GM18526 (cell line): ENCODE data around the gene LRRC63.

Source experiments
- POLR2A ChIP-seq: IDR thresholded peaks from 3 replicates; pipeline ENCODE4 v1.6.1; 2011; ENCODE audit not compliant: insufficient read length; ENCODE audit errors: extremely low read depth

The LRRC63 gene

GRCh38 chr13:46178143-46178542, 33.6 kb upstream of the LRRC63 start:
- no peak for TF ChIP-seq POLR2A

- TF ChIP-seq POLR2A: no peak
These were observed 32.9 kb upstream of the LRRC63 start for GRCh38 chr13:46178821-46179220.

DNA sequence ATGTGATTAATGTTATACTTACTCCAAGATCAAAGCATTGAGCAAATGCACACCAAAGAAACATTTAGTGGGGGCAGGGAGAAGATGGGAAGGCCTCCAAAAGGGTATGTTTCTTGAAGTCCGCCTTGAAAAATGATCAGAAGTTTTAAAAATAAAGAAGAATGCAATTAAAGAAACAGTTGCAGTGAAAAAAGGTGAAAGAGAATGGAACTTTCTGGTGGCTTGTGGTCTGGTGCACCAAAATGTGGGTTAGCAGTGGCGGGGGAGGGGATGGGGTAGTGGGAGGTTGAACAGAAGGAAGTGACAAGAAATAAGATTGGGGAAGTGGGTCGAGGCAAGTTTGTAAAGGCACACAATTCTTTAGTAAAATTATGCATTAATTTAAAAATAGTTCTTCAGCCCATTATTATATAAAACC, 32.2 kb upstream of the LRRC63 start:
- TF ChIP-seq POLR2A: no peak

DNA sequence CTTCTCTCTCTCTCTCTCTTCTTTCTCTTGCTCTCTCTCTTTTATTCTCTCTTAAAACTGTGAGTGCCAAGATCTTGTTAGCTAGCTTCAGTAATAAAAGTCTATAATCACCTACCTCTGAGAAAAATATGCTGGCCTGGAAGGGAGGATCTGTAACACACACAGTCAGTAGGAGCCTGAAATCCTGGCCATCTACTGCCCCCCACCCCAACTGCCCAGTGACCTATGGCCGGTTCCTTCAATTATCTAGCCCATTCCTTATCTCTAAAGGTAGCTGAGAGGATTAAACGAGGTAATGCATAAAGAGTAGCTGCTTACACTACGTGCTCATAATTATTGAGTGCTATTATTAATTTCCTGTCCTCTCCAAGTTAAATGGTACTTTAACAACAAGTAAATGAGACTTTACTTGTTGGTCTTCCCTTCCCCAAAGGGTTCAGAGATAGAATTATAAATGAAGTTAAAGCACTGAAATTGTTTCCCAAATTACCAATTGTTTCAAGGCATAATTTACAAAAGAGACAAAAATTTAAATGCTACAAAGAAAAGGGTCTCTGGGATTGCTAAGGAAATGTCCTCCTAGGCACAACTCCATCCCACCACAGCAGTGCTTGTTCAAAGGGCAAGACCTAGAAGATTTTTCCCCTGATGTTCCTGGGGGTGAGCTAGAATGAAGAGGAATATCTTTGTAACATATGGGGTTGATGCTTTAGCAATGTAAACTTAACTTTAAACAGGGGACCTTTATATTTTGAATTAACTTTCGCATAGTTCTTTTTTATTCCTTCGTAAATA, 31.6 kb upstream of the LRRC63 start:
- TF ChIP-seq POLR2A: no peak

- no peak for TF ChIP-seq POLR2A
These were observed 30.3 kb upstream of the LRRC63 start for GRCh38 chr13:46181377-46181839.

DNA sequence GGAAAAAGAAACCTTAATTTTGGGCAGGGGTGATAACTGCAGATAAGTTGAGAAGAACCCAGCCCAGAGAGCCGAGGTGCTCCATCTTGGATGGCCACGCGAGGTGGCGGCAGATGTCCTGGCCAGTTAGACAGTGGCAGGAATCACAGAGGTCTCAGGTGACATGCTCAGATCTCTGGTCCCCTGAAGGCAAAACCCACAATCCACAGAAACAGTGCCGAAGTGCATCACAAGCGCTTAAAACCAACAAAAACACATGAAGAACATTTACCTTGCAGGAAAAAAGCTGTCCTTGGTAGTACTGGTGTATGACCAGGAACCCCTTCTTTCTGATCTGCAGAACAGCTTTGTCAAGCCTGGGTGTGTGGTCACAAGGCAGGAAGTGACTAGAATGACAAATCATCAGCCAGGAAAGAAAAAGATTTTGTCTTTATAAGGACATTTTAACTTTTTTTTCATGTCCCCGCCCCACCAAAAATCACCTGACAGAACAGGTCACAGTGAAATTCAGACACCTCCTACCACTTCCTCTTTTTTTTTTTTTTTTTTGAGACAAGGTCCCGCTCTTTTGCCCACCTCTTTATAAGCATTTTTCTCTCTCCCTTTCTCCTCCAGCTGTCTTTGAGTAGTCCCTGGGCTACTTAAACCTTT, 29.8 kb upstream of the LRRC63 start, which contains the start of gene LCP1:
Gene LCP1, minus strand, starts transcription at position 338 of the 651 bp plus-strand sequence. CDS start 22,515 bp downstream, outside the sequence.
- peak; percentile 92 for TF ChIP-seq POLR2A

DNA sequence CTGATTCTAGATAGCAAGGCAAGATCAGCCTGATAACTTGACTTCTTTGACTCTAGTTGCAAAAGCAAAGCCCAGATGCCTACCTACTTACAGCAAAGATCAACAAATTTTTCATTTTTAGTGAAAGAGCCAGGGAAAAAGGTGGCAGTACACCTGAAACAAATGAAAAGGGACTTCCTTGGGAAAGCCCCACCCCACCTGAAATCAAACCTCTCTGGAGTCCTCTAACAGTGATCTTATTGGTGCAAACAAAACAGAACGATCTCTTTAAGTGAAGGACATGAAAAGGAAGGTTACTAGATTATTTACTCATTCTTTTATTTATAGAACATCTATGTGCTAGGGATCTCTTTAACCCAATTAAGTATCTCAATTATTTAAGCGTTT, 29.2 kb upstream of the LRRC63 start:
- TF ChIP-seq POLR2A: no peak

GRCh38 chr13:46183018-46183946, 28.4 kb upstream of the LRRC63 start:
- TF ChIP-seq POLR2A: no peak

GRCh38 chr13:46184277-46184699, 27.4 kb upstream of the LRRC63 start:
- no peak for TF ChIP-seq POLR2A

DNA sequence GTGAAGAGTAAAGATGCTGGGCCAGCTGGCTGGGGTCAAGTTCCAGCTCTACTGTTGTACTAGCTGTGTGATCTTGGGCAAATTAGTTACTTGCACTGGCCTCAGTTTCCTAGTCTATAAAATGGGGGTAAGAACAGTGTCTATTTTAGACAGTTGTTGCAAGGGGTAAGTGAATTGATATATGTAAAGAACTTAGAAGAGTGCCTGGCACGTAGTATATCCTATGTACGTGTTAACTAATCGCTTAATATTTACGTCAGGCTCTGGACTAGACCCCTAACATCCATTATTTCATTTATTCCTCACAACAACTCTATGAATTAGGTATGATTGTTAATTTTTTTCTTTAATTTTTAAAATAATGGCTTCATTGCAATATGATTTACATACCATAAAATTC, 26.1 kb upstream of the LRRC63 start:
- TF ChIP-seq POLR2A: no peak

GRCh38 chr13:46192412-46192811, 19.3 kb upstream of the LRRC63 start:
- no peak for TF ChIP-seq POLR2A

- no peak for TF ChIP-seq POLR2A
These were observed 16.7 kb upstream of the LRRC63 start for GRCh38 chr13:46195016-46195415.

DNA sequence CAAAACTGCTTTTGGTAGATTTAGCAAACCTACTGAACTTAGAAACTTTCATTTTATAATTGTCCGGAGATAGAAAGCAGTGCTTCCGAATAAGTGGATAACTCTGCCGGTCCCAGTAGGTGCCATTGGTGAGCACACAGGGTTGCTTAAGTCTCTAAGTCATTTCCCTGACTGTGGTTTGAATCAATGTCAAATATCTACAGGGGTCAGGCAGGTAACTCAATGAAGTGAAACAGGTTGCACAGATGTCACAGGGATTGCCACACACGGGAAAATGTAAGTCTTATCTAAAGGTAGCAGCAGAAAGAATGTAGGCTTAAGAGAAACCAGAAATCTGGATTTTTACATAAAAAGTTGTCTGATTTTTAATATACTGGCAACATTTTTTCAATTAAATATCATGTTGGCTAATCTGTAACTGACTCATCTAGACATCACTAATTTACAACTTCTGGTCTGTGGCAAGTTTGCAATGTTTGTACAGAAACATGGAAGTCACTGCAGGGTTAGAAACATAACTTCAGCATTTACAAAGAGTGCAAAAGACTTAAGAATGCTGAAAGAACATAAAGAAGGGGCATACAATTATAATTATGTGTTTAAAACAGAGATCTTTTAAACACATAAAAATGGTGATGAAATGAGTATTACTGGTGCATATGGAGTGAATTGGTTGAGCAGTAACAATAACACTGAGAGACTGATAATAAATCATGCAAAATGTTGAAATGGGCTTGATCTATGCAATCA, 14.3 kb upstream of the LRRC63 start:
- TF ChIP-seq POLR2A: no peak

- no peak for TF ChIP-seq POLR2A
These were observed 13.0 kb upstream of the LRRC63 start for GRCh38 chr13:46198696-46199193.
